VCaP (cell line): ENCODE measurements around the gene SDK1.

Experiments used
- H3K27ac ChIP-seq: fragments of 450-650 bp; 2 replicates; pipeline ENCODE4 v1.5.1; 2017
- TF ChIP-seq, protein P1 (sequence below): fragments of 450-650 bp; conservative IDR thresholded peaks from 2 replicates; pipeline ENCODE4 v1.5.1; 2017; ENCODE audit warnings: mild to moderate bottlenecking, moderate library complexity

The SDK1 gene

DNA sequence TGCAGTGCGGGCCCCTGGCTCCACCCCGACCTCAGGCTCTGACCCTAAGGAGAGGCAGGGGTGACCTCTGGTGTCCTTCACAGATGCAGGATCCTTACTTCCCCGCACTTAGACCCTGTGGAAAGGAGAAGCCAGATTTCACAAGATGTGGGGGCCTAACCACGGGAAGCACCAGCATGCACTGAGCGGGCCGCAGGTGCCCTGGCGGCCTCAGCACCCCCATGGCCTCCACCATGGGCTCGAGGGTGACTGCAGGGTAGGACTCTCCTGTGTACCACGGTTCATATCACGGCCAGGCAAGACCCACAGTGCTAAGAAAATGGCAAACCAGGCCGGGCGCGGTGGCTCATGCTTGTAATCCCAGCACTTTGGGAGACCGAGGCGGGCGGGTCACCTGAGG lies 971.1 kb downstream of the SDK1 start:
- H3K27ac ChIP-seq: no peak overlapping the region
- TF ChIP-seq, protein P1, sequence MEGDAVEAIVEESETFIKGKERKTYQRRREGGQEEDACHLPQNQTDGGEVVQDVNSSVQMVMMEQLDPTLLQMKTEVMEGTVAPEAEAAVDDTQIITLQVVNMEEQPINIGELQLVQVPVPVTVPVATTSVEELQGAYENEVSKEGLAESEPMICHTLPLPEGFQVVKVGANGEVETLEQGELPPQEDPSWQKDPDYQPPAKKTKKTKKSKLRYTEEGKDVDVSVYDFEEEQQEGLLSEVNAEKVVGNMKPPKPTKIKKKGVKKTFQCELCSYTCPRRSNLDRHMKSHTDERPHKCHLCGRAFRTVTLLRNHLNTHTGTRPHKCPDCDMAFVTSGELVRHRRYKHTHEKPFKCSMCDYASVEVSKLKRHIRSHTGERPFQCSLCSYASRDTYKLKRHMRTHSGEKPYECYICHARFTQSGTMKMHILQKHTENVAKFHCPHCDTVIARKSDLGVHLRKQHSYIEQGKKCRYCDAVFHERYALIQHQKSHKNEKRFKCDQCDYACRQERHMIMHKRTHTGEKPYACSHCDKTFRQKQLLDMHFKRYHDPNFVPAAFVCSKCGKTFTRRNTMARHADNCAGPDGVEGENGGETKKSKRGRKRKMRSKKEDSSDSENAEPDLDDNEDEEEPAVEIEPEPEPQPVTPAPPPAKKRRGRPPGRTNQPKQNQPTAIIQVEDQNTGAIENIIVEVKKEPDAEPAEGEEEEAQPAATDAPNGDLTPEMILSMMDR: no peak

DNA sequence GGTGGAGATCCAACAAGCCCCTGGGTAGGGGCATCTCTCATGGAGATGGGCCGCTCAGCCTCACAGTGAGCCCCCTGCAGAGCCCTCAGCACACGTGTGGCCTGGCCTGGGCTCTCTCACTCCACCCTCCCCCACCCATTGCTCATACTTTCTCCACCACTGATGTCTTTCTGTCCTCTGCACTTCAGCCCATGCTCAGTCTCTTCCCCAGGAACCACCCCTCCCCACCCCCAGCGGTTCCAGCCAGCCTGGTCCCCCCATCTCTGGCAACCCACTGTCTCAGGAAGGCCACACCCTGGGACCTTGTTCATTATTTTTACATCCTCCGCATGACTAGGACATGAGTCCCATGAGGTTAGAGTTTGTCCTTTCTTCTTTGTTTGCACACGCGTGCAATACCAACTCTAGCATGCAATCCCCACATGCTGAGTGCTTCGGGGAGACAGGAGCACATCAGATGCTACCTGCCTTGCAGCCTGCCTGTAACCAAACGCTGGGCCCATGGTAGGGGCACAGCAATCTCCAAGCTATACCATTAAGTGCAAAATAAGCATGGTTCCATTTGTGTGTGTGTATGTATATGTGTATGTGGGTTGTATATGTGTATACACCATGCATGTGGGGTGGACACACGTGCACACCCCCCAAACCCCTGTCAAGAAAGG lies 972.6 kb downstream of the SDK1 start:
- H3K27ac ChIP-seq: no peak overlapping the region
- TF ChIP-seq, protein P1: no peak

DNA sequence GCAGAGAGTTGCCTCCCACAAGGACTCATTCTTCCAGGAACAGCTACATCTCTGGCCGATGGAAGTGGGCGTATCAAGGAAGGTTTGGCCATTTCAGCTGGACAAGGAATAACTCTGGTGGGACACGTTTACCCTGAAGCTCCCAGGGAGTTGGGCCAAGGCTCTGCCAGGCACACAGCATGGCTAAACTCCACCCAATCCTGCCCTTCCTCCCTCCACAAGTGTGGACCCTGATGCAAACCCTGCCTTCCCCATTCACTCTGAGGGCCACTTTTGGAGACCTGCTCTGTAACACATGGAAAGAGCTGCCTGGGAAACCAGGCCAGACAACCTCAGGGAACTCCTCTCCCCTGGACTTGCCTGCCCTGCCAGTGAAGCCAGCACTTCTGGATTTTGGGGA lies 973.2 kb downstream of the SDK1 start:
- TF ChIP-seq, protein P1: no peak
- H3K27ac ChIP-seq: no peak overlapping the region

DNA sequence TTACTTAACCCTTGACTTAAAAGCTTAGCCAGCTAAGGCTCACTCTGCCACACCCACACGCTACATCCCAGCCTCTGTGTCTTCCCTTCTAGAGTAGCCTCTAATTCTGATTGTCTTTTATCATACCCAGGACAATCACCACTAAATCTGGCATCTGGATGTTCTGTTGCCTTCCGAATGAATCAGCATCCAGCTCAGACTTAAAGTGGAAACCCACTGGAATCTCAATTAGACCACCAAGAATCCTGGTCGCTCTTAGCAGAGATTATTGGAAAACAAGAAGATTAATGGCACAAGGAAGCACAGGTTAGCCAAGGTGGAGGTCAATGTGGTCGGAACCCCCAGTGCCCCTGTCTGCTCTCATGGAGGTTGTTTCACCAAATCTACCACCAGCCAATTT lies 976.9 kb downstream of the SDK1 start:
- TF ChIP-seq, protein P1: no peak
- no peak overlapping the region for H3K27ac ChIP-seq

DNA sequence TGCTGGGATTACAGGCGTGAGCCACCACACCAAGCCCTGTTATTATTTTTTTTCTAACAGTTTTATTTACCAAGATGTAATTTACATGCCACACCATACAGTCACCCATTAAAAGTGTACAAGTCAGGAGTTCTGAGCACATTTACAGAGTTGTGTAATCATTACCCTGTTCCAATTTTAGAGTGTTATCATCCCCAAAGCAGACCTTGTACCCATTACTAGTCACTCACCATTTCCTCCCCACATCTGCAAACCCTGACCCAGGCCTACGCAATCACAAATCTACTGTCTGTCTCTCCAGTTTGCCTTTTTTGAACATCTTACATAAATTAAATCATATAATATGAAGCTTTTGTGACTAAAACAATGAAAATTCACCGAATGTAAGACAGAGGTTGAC lies 978.2 kb downstream of the SDK1 start:
- no peak overlapping the region for H3K27ac ChIP-seq
- TF ChIP-seq, protein P1: no peak

DNA sequence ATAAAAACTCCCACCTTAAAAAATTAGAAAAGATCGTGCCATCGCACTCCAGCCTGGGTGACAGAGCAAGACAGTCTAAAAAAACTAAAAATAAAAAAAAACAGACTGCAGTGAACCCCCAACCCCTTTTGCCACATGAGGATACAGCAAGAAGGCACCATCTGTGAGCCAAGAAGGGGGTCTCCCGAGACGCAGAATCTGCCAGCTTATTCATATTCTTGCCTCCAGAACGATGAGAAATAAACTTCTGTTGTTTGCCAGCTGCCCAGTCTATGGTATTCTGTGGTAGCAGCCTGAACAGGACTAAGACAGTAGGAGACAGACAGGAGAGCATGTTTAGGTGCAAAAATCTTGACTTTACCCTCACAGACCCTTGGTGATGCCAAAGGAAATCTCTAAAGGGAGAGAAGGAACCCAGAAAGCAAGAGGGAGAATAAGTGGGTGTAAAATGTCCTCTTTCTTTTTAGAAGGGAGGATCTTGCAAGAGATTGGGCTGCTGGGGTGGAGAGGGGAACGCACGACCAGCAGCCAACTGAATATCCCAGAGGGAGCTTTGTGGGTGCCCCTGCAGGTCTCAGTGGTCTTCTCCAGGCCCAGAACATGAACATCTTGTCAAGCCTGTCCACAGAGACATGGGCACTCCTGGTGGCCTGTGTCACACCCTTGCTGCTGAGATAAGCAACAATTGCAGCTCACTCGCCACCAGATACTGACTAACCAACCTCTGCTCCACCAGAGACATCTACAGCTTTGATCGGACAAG lies 980.4 kb downstream of the SDK1 start:
- TF ChIP-seq, protein P1: no peak
- no peak overlapping the region for H3K27ac ChIP-seq

DNA sequence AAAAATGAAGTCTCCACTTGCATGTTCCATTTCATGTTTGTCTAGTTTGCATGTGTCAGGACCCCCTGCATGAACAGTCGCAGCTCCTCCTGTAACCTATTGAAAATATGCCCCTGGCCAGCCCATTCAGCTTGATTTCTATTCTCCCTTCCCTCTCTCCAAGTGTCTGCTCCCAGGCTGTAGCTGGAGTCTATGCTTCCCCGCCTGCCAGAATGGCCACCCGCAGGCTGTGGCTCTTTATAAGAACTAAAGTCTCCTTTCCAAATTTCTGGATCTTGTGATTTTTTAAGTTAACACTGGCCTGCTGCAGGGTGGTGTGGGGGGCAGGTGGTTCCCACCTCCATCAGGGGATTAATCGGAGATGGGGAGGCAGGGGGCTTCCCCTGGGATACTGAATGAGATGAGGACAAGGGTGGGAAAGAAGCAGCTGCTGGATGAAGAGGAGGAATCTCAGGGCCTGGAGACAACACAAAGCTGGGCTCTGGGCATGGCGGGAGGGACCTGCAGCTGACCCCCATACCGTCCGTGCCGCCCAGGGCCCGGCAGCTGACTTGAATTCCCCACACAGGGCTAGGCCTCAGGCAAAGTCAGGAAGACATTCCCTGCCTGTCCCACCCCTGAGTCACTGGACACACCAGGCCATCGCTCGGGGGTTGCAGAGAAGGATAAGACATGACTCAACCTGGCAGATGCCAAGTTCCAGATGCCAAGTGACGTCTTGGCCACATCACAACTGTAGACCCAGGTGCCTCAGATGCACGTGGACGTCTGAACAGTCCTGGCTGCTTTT lies 981.6 kb downstream of the SDK1 start:
- H3K27ac ChIP-seq: no peak overlapping the region
- TF ChIP-seq, protein P1: no peak
